HL-60/S4 (cell line): ENCODE results near the gene ZDHHC16.
"Not testable (repeated sequence)": the region's sequence is repeated elsewhere in the genome, so short reads cannot be mapped to it uniquely, and the experiment has no call there.

ENCODE experiments used
- in situ Hi-C: fragments of 300-500 bp; cut with MboI; formaldehyde crosslinking; loops from 2 replicates; pipeline ENCODE4 v1.14.3; 2022; ENCODE audit warnings: low sequenced_read_pairs

Gene ZDHHC16

DNA sequence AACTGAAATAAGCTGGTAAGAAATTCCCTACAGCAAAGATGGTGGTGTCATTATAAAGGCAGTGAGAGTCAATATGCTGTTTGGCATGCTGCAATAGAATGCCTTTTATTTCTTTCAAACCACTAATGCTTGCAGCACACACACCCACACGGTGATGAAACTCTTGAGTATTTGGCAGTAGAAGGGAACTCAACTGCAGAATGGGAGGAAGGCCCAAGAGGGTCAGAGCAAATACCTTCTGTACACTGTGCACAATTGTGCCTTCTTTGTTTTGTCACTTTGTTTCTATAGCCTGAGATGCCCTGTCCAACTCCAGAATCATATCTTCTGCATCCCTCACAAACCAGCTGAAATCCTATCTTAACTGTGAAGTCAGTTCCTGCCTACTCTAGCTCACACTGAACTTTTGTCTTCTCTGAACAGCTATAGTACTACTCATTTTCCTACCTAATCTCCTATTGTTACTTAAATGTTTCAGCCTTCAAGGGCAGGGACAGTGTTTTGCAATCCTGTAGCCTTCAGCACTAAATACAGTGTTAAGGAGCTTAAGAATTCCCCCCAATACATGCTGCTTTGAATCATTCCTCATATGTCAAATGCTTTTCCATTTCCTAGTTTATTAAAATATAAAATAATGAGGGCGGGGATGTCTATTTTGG lies 30.1 kb downstream of the ZDHHC16 start:
- in situ Hi-C loops = no loop called here

DNA sequence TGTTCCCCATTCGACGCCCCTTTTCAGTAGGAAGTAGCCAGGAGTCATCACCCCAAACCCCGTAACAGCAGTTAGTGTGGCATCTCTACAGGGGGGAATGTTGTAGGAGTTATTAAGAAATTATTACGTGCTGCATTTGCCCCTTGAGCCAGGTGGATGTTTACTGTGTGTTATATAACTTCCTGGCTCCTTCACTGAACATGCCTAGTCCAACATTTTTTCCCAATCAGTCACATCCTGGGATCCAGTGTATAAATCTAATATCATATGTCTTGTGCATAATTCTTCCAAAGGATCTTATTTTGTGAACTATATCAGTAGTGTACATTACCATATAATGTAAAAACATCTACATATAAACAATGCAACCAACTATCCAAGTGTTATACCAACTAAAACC lies 33.4 kb downstream of the ZDHHC16 start:
- in situ Hi-C loops = not testable (repeated sequence)

DNA sequence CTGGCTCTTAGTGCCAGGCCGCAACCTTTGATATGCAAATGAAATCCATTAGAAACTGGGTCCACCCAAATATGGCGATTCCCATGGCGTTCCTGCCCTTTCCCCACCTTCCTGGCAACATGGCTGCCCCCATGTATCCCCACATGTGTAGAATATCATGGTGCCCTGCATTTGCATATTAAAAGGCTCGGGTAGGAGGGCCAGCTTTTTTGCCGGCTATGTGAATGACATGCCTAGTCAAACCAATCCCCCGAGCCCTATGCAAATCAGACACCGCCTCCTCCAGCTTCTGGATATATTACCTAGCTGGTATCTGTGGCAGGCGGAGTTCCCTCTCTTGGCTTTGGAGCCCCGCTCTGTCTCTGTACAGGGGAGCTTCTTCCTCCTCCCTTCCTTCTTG lies 34.0 kb downstream of the ZDHHC16 start:
- in situ Hi-C loops = no loop called here

DNA sequence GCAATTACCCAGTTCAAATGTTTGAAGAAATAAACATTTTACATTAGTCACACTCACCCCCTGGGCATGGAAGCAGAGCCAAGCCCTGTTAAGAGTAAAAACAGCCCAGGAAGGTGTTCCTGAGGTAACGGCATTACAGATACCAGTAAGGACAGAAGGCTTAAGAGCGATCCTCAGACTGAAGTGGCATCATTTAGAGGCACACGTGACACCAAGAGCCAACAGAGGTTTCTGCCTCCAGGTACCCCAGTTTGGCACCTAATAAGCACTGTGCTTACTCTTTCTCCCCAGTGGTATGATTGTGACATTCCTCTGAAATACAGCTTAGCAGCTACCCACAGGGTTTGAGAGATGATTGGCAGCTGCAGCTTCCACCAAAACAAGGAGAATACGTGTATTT lies 35.1 kb downstream of the ZDHHC16 start:
- in situ Hi-C loops = no loop called here

DNA sequence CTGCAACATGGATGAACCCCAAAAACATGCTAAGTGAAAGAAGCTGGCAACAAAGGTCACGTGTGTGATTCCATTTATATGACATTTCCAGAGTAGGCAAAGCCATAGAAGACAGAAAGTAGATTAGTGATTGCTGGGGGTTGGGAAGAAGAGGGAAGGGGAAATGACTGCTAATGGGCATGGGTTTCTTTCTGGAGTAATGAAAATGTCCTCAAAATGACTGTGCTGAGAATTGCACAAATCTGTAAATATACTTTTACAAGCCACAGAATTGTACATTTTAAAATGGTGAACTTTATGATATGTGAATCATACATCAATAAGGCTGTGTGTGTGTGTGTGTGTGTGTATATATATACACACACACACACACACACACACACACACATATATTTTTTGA lies 36.4 kb downstream of the ZDHHC16 start:
- in situ Hi-C loops = no loop called here

DNA sequence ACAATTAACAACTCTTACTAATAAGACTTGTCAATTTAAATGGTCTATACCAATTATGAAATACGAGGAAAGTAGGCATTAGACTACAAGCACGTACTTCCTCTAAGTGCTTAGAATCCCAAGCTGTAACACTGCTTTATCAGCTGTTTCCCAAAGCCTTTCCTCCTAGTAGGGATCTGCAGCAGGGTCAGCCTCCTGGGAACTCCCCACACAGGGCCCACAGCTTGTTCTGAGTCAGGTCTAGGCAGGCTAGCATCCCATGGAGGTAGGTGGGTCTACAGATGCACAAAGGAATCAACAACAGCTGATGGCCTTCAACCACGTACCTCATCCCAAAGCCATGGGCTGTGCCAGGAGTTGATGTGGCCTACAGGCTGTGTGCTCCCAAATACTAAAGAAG lies 37.5 kb downstream of the ZDHHC16 start:
- in situ Hi-C loops = no loop called here

DNA sequence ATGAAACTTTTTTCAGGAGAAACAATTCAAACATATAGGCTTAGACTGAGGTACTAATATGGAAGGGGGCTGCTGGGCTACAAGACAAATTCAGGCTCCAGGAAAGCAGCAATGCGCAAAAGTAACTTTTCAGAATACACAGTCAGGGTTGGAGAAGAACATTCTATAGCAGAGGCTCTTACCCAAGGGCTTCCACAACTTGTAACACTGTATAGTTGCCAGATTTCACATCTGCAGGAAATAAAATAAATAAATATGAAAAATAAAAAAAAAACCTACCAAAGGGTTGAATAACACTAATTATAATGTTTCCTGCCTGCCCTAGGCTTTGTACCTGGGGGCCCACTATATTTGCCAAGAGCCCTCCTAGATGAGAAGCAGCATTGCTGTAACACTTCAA lies 37.9 kb downstream of the ZDHHC16 start:
- in situ Hi-C loops = no loop called here

DNA sequence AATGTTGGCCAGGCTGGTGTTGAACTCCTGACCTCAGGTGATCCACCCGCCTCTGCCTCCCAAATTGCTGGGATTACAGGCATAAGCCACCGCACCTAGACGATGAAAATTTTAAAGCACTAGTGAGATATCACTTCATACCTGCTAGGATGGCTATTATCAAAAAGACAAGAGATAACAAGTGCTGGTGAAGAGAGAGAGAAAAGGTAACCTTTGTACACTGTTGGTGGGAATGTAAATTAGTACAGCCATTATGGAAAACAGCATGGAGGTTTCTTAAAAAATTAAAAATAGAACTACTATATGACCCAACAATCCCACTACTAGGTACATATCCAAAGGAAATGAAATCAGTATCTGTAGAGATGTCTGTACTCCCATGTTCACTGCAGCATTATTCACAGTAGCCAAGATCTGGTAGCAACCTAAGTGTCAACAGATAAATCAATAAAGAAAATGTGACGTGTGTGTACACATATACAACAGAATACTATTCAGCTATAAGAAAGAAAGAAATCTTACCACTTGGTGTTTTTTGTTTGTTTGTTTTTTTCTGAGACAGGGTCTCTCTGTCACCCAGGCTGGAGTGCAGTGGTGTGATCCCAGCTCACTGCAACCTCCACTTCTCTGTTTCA lies 39.8 kb downstream of the ZDHHC16 start:
- in situ Hi-C loops = no loop called here

DNA sequence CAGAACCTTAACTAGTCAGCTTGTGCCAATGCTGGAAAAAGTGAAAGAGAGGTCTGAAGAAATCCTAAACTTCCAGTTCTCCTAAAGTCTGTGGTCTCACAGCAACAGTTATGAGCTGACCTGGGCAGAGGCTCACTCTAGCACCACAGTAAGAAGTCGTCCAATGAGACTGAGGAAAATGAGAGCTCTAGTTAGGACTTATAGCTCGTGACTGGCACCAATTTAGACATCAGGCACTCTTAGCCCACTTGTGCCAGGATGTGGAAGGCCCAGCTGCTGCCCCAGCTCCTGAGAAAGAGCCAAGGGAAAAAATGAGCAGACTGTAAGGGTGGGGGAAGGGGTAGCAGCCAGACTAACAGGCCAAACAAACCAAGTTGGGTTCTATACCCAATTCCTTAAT lies 44.6 kb downstream of the ZDHHC16 start:
- in situ Hi-C loops = no loop called here

DNA sequence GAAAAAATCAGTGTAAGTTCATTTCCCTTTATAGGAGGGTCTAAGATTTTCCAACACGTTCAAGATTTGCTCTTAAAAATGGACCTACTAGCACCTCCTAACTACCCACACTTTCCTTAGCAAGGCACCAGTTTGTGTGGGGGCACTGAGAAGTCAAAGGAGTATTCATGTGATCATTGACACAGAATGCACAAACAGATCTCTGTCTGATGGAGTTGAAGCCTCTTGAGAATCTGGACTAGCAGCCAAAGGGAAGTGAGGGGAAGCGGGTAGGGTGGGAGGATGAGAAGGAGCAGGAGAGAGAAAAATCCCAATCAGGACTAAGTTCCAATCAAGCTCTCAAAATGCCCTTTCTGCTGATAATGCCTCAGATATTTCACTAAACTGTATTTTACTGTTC lies 48.2 kb downstream of the ZDHHC16 start:
- in situ Hi-C loops = no loop called here

DNA sequence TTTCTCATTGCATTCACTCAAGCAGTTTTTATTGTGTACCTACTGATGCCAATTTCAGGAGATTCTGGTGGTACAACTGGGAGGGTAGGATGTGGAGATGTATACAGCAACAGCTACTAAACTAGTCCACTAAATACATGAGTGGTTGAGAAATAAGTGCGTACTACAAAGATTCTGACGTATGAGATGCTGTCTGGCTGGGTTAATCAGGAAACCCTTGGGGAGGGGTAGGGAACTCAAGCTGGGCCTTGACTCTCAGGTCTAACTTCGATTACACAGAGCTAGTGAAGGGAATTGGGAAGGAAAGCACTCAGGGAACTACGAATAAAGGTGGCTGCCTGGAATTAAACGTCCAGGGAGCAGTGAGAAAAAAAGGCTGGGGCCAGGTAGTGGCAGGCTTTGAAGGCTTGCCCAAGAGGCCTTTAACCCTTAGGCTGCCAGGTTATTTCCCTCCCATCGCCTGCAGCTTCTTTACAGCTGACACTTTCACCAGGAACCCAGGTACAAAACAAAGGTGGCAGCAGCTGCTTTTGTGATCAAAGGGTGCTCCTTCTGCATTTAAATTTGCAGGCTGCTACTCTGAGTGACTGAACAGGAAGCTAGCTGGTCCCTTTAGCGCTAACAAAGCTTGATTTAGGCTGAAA lies 49.0 kb downstream of the ZDHHC16 start:
- in situ Hi-C loops = no loop called here

DNA sequence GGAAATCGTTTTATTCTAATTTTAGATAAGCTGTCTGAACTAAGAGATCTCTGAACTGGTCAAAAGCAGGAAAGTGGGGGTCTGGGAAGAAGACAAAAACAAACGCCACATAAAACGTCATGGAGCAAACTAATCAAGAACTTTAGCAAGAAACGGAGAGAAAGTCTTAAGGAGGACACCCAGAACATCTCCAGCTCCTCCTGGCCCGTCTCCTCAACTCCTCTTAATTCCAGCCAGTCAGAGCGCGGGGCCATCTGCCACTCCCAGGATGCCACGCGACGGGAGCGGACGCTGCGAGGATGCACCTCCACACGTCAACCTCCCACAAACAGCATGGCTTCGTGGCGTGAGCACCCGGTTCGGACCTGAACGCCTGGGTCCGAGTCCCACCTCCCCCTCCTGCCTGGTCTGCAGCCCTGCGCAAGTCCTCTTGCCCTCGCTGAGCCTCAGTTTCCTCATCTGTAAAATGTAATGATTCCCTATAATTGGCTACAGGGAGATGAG lies 51.6 kb downstream of the ZDHHC16 start:
- in situ Hi-C loops = no loop called here

DNA sequence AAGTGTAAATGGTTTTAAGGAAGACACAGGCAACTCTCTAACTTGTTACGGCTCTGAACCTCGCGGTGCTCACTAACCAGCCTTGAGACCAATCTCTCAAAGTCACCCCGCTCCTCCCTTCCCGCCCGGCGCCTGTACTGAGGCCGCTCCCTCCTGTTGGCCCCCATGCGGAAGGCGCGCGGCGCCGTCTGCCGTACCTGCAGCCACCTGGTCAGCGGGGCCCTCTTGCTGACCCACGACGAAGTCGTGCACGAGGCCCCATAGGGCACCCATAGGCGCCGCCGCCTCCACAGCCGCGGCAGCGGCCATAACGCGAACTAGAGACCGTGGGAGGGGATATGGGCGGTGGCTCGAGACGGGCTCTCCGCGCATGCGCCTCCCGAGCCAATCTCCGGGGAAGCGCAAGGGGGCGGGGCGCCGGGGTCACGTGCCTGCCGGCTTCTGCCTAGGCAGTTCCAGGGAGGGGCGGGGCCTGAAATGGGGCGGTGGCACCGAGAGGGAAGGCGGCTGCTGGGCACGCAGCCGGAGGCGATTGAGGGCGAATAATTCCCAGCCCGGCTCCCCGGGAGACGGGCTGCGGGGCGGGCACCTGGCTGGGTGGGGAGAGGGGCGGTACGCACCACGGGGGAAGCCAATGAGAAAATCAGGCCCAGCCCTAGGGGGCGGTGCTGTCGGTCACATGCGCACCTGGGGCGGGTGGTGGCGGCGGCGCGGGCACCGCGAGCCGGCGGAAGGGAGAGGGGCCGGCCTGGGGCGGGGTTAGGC lies 52.3 kb downstream of the ZDHHC16 start, which contains the start of gene MMS19:
Gene MMS19 (minus strand): TSS at position 347 of the 765 bp plus-strand sequence. CDS start 38 bp downstream, at position 309.
- in situ Hi-C loops = no loop called here

DNA sequence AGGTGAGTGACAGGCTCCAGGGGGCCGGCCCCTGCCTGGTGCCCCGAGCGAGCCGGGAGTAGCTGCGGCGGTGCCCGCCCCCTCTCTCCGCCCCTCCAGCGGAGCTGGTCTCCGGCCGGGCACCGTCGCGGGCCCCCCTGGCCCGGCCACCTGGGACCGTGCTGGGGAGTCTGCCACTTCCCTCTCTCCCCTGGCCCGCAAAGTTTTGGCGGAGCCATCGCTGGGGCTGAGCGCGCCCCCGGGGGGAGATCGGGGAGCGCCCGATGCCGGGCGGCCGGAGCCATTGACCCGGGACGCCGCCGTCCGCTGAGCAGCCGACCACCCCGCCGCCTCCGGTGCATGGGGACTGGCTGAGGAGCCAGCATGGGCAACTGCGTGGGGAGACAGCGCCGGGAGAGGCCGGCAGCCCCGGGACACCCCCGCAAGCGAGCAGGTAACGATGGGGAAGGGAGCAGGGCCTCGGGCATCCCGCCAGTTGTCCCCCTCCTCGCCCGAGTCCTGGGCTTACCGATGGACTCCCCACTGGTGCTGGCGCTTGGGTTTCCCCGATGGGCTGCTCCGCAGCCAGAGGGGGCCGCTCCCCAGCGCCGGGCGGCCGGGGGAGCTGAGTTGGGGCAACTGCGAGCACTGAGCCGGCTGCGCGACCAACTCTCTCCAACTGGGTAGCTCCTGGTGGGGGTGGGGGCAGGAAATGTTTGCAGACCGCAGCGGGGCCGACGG lies 53.0 kb downstream of the ZDHHC16 start, which contains the start of gene UBTD1:
Gene UBTD1 (plus strand): TSS at position 84 of the 720 bp plus-strand sequence. CDS start 280 bp downstream, at position 364.
- in situ Hi-C loops = no loop called here

DNA sequence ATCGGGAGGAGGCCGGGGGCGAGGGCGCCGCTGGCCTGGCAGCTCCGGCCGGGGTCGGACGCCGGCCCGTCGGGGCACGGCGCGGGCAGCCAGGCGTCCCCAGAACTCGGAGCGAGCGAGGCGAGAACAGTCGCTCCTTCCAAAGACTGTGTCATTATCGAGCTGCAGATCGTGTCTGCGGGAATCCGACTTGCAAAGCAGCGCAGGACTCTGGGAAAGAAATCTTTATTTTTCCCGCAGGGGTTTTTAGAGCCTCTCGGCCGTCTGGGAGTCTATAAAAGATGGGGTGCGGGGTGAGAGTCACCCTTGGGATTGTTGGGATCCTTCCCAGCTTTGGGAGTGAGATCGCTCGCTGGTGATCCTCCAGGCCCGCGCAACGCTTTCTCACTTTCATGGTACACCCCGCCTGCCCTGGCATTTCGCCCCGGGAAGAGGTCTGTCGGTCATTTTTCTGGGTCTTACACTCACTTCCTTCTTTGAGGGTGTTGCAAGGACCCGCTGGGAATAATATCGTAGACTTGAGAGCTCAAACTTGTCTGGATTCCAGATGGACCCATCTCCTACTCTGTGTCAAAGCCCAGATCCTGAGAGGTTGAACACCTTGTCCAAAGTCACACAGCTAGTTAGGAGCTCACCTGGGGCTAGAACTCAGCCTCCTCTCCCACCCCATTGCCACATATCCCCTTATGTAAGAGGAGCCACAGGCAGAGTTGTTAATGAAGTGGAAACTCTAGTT lies 53.8 kb downstream of the ZDHHC16 start:
- in situ Hi-C loops = no loop called here

DNA sequence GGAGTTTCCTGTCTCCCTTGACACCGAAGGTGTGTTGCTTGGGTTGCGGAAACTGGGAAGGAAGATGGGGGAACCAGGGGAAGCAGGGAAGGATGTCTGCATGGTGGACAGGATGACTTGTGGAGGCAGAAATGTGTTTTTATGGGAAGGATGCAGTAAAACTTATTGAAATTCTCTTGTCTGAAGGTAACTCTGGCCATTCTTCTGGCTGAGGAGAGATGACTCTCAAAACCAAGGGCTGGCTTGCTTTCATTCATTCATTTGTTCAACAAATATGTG lies 54.3 kb downstream of the ZDHHC16 start:
- in situ Hi-C loops = no loop called here

DNA sequence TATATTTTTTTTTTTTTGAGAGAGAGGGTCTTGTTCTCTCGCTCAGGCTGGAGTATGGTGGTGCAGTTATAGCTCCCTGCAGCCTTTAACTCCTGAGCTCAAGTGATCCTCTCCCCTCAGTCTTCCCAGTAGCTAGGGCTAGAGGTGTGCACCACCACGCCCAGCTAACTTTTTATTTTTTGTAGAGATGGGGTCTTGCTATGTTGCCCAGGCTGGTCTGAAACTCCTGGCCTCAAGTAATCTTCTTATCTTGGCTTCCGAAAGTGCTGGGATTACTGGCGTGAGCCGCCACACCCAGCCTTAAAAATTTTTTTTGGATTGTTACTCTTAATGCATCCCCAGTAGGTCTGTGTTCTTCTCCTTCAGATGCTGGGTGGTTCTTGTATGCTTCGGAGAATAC lies 56.9 kb downstream of the ZDHHC16 start:
- in situ Hi-C loops = no loop called here

DNA sequence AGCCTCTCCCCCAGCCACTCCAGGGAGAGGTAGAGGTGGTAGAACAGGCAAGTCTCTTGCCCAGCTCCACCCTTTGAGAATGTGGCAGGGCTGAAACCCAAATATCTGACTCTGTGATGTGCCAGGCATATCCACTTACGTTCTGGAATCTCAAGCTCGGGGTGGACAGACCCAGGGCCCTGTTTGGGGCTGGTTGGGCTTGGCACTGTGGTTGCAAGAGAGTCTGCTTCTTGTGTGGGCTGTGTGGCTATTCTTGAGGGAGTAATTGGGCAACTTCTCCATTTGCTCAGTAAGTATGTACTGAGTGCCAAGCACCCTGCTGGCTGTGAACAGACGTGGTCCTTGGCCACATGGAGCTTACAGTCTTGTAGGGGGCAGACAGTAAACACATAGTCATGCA lies 57.4 kb downstream of the ZDHHC16 start:
- in situ Hi-C loops = no loop called here

DNA sequence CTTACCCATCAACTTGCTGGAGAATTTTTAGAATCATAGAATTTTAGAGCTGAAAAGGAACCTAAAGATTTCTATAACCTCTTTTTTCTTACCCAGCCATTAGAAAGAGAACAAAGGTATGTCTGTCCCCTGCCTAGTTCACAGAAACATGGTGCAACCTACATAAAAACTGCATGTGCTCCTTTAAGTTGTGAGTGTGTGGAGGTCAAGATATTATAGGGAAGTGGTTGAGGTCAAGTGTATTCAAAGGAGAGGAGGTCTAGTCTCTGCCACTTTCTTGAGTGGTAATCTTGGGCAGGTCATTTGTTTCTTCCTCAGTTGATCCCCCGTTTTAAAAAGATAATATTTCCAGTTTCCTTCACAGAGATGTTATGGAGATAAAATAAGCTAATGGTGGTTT lies 59.2 kb downstream of the ZDHHC16 start:
- in situ Hi-C loops = no loop called here
